ENCODE results near the gene NBEA.

Gene NBEA

GRCh38 chr13:35210261-35210660, 268.2 kb downstream of the NBEA start:
- H3K36me3 ChIP-seq (ENCODE audit: insufficient read depth, insufficient read length, low read length), result no peaks in the 10 kb centered on the region
- no peaks in the 10 kb centered on the region for H3K9me3 ChIP-seq (ENCODE audit: insufficient read depth, low read length)
- TF ChIP-seq ZNF274 (IDR thresholded peaks at IDR 0.05; ENCODE audit: low read depth, low read length) (no peak), YY1 (IDR thresholded peaks at IDR 0.05; ENCODE audit: insufficient read depth, insufficient read length) (no peak), SUZ12 (IDR thresholded peaks at IDR 0.05; ENCODE audit: extremely low read depth, insufficient read depth, insufficient read length) (no peak)
- no peak overlapping the region for H3K9ac ChIP-seq (ENCODE audit: insufficient read length, low read depth)
- H3K27me3 ChIP-seq (ENCODE audit: insufficient read depth, insufficient read length), result no peaks in the 10 kb centered on the region
- no peaks in the 10 kb centered on the region for H3K4me1 ChIP-seq (ENCODE audit: insufficient read depth, insufficient read length)
- DNase-seq (ENCODE audit: low read depth, low spot score), result no peak
- no peak overlapping the region for H3K4me3 ChIP-seq (ENCODE audit: insufficient read length, low read depth)

GRCh38 chr13:35211949-35212348, 269.9 kb downstream of the NBEA start:
- Histone ChIP-seq H3K9me3 (ENCODE audit: insufficient read depth, low read length) (no peaks in the 10 kb centered on the region), H3K4me1 (ENCODE audit: insufficient read depth, insufficient read length) (no peaks in the 10 kb centered on the region), H3K36me3 (ENCODE audit: insufficient read depth, insufficient read length, low read length) (no peaks in the 10 kb centered on the region), H3K27me3 (ENCODE audit: insufficient read depth, insufficient read length) (no peaks in the 10 kb centered on the region), H3K4me3 (ENCODE audit: insufficient read length, low read depth) (no peak overlapping the region), H3K9ac (ENCODE audit: insufficient read length, low read depth) (no peak overlapping the region)
- TF ChIP-seq SUZ12 (IDR thresholded peaks at IDR 0.05; ENCODE audit: extremely low read depth, insufficient read depth, insufficient read length) (no peak), YY1 (IDR thresholded peaks at IDR 0.05; ENCODE audit: insufficient read depth, insufficient read length) (no peak), ZNF274 (IDR thresholded peaks at IDR 0.05; ENCODE audit: low read depth, low read length) (no peak)
- DNase-seq (ENCODE audit: low read depth, low spot score), result no peak

DNA sequence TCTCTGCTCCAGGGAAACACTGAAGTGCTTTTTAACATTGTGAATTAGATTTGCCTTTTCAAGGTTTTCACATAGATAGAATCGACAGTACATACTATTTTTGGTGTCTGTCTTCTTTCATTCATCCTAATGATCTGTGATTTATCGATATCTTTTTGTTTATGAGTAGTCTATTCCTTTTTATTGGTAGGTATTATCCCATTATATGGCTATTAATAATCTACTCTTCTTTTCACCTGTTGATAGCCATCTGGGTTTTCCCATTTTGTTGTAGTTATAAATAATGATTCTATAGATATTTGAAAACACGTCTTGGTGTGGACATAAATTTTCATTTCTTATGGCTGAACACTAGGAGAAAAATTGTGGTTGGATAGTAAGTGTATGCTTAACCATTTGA, 271.8 kb downstream of the NBEA start:
- no peak for DNase-seq (ENCODE audit: low read depth, low spot score)
- Histone ChIP-seq H3K9me3 (ENCODE audit: insufficient read depth, low read length) (no peaks in the 10 kb centered on the region), H3K9ac (ENCODE audit: insufficient read length, low read depth) (no peak overlapping the region), H3K36me3 (ENCODE audit: insufficient read depth, insufficient read length, low read length) (no peaks in the 10 kb centered on the region), H3K27me3 (ENCODE audit: insufficient read depth, insufficient read length) (no peaks in the 10 kb centered on the region), H3K4me1 (ENCODE audit: insufficient read depth, insufficient read length) (no peaks in the 10 kb centered on the region), H3K4me3 (ENCODE audit: insufficient read length, low read depth) (no peak overlapping the region)
- TF ChIP-seq YY1 (IDR thresholded peaks at IDR 0.05; ENCODE audit: insufficient read depth, insufficient read length) (no peak), ZNF274 (IDR thresholded peaks at IDR 0.05; ENCODE audit: low read depth, low read length) (no peak), SUZ12 (IDR thresholded peaks at IDR 0.05; ENCODE audit: extremely low read depth, insufficient read depth, insufficient read length) (no peak)

- TF ChIP-seq ZNF274 (IDR thresholded peaks at IDR 0.05; ENCODE audit: low read depth, low read length) (no peak), YY1 (IDR thresholded peaks at IDR 0.05; ENCODE audit: insufficient read depth, insufficient read length) (no peak), SUZ12 (IDR thresholded peaks at IDR 0.05; ENCODE audit: extremely low read depth, insufficient read depth, insufficient read length) (no peak)
- Histone ChIP-seq H3K36me3 (ENCODE audit: insufficient read depth, insufficient read length, low read length) (no peaks in the 10 kb centered on the region), H3K9ac (ENCODE audit: insufficient read length, low read depth) (no peak overlapping the region), H3K4me3 (ENCODE audit: insufficient read length, low read depth) (no peak overlapping the region), H3K4me1 (ENCODE audit: insufficient read depth, insufficient read length) (no peaks in the 10 kb centered on the region), H3K27me3 (ENCODE audit: insufficient read depth, insufficient read length) (no peaks in the 10 kb centered on the region), H3K9me3 (ENCODE audit: insufficient read depth, low read length) (no peaks in the 10 kb centered on the region)
- DNase-seq (ENCODE audit: low read depth, low spot score), result no peak
Observed at GRCh38 chr13:35216131-35216530, 274.1 kb downstream of the NBEA start.

GRCh38 chr13:35219021-35219420, 277.0 kb downstream of the NBEA start:
- TF ChIP-seq ZNF274 (IDR thresholded peaks at IDR 0.05; ENCODE audit: low read depth, low read length) (no peak), YY1 (IDR thresholded peaks at IDR 0.05; ENCODE audit: insufficient read depth, insufficient read length) (no peak), SUZ12 (IDR thresholded peaks at IDR 0.05; ENCODE audit: extremely low read depth, insufficient read depth, insufficient read length) (no peak)
- Histone ChIP-seq H3K36me3 (ENCODE audit: insufficient read depth, insufficient read length, low read length) (no peaks in the 10 kb centered on the region), H3K27me3 (ENCODE audit: insufficient read depth, insufficient read length) (no peaks in the 10 kb centered on the region), H3K4me1 (ENCODE audit: insufficient read depth, insufficient read length) (no peaks in the 10 kb centered on the region), H3K9ac (ENCODE audit: insufficient read length, low read depth) (no peak overlapping the region), H3K4me3 (ENCODE audit: insufficient read length, low read depth) (no peak overlapping the region), H3K9me3 (ENCODE audit: insufficient read depth, low read length) (no peaks in the 10 kb centered on the region)
- no peak for DNase-seq (ENCODE audit: low read depth, low spot score)

- Histone ChIP-seq H3K9me3 (ENCODE audit: insufficient read depth, low read length) (no peaks in the 10 kb centered on the region), H3K36me3 (ENCODE audit: insufficient read depth, insufficient read length, low read length) (no peaks in the 10 kb centered on the region), H3K27me3 (ENCODE audit: insufficient read depth, insufficient read length) (no peaks in the 10 kb centered on the region), H3K4me3 (ENCODE audit: insufficient read length, low read depth) (no peak overlapping the region), H3K4me1 (ENCODE audit: insufficient read depth, insufficient read length) (no peaks in the 10 kb centered on the region), H3K9ac (ENCODE audit: insufficient read length, low read depth) (no peak overlapping the region)
- TF ChIP-seq ZNF274 (IDR thresholded peaks at IDR 0.05; ENCODE audit: low read depth, low read length), result no peak
- no peak for TF ChIP-seq YY1 (IDR thresholded peaks at IDR 0.05; ENCODE audit: insufficient read depth, insufficient read length)
- TF ChIP-seq SUZ12 (IDR thresholded peaks at IDR 0.05; ENCODE audit: extremely low read depth, insufficient read depth, insufficient read length), result no peak
- no peak for DNase-seq (ENCODE audit: low read depth, low spot score)
Observed at GRCh38 chr13:35225159-35225558, 283.1 kb downstream of the NBEA start.

DNA sequence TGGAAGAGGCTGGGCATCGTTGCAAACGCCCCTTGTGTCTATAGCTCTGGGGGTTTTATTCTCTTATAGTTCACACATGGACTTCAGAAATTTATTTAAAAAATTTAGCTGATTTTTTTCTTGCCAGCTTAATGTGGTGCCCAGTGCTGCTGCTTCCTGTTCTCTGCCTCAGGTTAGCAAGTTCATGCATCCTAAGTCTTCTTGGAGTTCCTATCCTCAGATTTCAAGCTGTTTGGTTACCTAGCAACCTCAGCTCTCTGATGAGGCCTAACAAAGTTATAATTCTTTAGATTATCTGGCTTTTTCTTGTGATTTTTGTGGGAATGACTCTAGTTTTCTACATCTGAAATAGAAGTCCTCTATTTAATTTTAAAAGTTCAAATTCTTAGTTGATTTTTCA, 283.5 kb downstream of the NBEA start:
- DNase-seq (ENCODE audit: low read depth, low spot score), result no peak
- H3K9me3 ChIP-seq (ENCODE audit: insufficient read depth, low read length), result no peaks in the 10 kb centered on the region
- no peak overlapping the region for H3K9ac ChIP-seq (ENCODE audit: insufficient read length, low read depth)
- TF ChIP-seq YY1 (IDR thresholded peaks at IDR 0.05; ENCODE audit: insufficient read depth, insufficient read length) (no peak), SUZ12 (IDR thresholded peaks at IDR 0.05; ENCODE audit: extremely low read depth, insufficient read depth, insufficient read length) (no peak), ZNF274 (IDR thresholded peaks at IDR 0.05; ENCODE audit: low read depth, low read length) (no peak)
- H3K27me3 ChIP-seq (ENCODE audit: insufficient read depth, insufficient read length), result no peaks in the 10 kb centered on the region
- no peaks in the 10 kb centered on the region for H3K4me1 ChIP-seq (ENCODE audit: insufficient read depth, insufficient read length)
- no peak overlapping the region for H3K4me3 ChIP-seq (ENCODE audit: insufficient read length, low read depth)
- H3K36me3 ChIP-seq (ENCODE audit: insufficient read depth, insufficient read length, low read length), result no peaks in the 10 kb centered on the region

- no peak for DNase-seq (ENCODE audit: low read depth, low spot score)
- no peaks in the 10 kb centered on the region for H3K36me3 ChIP-seq (ENCODE audit: insufficient read depth, insufficient read length, low read length)
- H3K4me3 ChIP-seq (ENCODE audit: insufficient read length, low read depth), result no peak overlapping the region
- no peak for TF ChIP-seq ZNF274 (IDR thresholded peaks at IDR 0.05; ENCODE audit: low read depth, low read length)
- TF ChIP-seq SUZ12 (IDR thresholded peaks at IDR 0.05; ENCODE audit: extremely low read depth, insufficient read depth, insufficient read length), result no peak
- TF ChIP-seq YY1 (IDR thresholded peaks at IDR 0.05; ENCODE audit: insufficient read depth, insufficient read length), result no peak
- no peaks in the 10 kb centered on the region for H3K9me3 ChIP-seq (ENCODE audit: insufficient read depth, low read length)
- no peaks in the 10 kb centered on the region for H3K4me1 ChIP-seq (ENCODE audit: insufficient read depth, insufficient read length)
- no peak overlapping the region for H3K9ac ChIP-seq (ENCODE audit: insufficient read length, low read depth)
- H3K27me3 ChIP-seq (ENCODE audit: insufficient read depth, insufficient read length), result no peaks in the 10 kb centered on the region
Observed at GRCh38 chr13:35228536-35228935, 286.5 kb downstream of the NBEA start.

Measured in NT2/D1 (cell line).